ENCODE data around the gene ORM2.

GRCh38 chr9:114345493-114346065 lies 15.9 kb downstream of the ORM2 start:
- TF ChIP-seq CTCF (IDR thresholded peaks at IDR 0.05) (no peak), POLR2A (IDR thresholded peaks at IDR 0.05) (no peak)
